GM21737 (cell line): Measurements from ENCODE around the gene CPNE7.
A peak's percentile ranks its signal among the peaks of the same experiment; 100 is the strongest.

Source experiments
- ATAC-seq: cut with Tn5 transposase; IDR thresholded peaks from one replicate; pipeline ENCODE4 v1.9.1; 2021; ENCODE audit warnings: mild to moderate bottlenecking, moderate library complexity; ENCODE audit not compliant: unreplicated experiment

Gene CPNE7

DNA sequence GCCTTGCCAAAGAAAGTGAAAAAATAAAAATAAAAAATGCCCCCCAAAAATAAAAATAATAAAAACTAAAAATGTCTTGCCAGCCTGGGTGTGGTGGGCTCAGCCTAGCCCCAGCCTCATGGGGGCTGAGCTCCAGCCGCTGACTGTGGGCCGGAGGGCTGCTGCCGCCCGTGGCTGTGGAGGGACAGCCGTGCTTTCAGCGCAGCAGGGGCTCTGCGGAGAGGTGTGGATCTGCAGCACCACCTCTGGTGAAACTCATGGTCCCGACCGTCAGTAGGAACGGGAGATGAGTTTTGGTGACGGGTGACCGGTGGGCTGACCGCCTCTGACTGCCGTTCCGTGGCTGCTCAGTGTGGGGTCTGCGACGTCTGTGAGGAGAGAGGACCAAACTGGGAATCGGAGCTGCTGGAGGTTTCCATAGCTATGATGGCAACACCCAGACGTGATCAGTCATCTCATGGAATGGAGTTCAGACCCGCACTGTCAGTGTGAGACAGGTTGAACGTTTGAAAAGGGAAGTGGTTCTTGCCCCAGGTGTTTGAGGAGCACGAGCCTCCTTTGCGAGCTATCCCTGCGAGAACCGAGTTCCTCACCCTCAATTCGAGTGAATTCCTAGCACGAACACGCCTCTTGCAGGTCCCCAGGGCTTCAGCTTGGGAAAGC, 27.1 kb upstream of the CPNE7 start:
- no peak for ATAC-seq

DNA sequence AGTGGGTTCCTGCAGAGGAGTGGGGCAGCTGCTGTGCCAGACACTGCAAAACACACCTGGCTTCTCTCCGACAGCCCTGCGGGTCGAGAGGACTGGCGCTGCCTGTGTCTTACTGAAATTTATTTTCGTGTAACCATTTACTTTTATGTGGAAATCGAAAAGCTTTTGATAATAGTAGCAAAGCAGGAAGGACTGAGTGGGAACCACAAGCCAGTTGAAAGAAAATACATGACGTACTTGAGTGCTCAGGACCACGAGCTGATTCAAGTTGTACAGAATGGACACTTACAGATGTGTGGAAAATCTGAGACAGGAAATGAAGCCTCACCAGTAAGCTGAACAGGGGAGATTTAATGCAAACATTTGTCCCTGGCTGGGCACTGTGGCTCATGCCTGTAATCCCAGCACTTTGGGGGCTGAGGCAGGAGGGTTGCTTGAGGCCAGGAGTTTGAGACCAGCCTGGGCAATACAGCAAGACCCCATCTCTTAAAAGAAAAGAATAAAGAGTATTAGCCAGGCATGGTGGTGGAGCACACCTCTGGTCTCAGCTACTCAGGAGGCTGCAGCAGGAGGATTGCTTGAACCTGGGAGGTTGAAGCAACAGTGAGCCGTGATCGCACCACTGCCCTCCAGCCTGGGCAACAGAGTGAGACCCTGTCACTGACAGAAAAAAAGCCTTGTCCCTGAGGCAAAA, 26.4 kb upstream of the CPNE7 start:
- no peak for ATAC-seq

DNA sequence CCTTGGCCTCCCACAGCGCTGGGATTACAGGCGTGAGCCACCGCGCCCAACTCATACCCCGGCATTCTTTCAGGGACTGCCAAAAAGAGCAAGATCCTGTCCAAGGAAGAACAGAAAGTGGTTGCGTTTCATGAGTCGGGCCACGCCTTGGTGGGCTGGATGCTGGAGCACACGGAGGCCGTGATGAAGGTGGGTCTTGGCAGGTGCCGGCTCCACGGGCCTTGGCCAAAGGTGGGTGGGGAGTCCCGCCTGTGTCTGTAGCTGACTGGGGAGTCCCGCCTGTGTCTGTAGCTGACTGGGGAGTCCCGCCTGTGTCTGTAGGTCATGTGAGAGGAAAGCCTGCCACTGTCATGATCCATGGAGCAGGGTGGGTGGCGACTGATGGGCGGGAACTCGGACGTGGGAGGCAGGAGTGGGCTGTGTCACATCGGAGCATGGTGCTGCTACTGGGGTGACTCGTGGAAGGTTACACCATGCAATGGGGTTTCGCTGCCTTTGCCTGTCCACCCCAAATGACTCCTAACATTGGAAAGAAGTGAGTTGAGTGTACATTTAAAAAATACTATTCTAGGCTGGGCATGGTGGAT, 25.0 kb upstream of the CPNE7 start:
- ATAC-seq, result no peak

GRCh38 chr16:89552329-89552728, 23.2 kb upstream of the CPNE7 start:
- no peak for ATAC-seq

GRCh38 chr16:89552913-89553312, 22.6 kb upstream of the CPNE7 start:
- no peak for ATAC-seq

- ATAC-seq, result no peak
Observed at GRCh38 chr16:89553733-89554132, 21.8 kb upstream of the CPNE7 start.

DNA sequence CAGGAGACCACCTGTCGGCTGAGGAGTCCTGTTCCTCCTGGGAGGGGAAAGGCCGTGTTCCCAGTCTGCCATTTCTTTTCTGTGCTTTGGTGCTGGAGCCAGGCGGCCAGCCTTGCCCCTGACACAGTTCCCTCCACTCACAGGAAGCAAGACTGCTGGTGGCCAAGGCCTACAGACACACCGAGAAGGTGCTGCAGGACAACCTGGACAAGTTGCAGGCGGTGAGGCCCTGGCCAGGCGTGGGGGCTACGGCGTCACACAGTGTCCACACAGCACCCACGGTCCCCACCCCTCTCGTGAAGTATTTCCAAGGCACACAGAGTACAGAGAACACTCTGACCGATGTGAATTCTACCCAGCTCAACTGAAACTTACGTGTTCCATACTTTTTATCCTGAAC, 21.2 kb upstream of the CPNE7 start:
- no peak for ATAC-seq

DNA sequence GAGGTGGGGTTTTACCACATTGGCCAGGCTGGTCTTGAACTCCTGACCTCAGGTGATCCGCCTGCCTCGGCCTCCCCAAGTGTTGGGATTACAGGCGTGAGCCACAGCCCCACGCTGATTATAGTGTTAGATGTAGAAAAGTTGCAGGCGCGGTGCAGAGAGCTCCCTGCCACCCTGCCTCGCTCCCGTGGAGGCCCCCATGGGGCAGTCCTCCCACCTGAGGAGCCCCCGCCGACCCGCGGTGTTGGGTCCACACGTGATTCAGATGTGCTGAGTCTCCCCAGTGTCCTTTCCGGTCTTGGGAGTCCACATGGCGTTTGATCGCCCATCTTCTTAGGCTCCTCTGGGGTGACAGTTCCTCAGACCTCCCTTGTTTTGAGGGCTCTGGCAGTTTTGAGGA, 20.3 kb upstream of the CPNE7 start:
- no peak for ATAC-seq

DNA sequence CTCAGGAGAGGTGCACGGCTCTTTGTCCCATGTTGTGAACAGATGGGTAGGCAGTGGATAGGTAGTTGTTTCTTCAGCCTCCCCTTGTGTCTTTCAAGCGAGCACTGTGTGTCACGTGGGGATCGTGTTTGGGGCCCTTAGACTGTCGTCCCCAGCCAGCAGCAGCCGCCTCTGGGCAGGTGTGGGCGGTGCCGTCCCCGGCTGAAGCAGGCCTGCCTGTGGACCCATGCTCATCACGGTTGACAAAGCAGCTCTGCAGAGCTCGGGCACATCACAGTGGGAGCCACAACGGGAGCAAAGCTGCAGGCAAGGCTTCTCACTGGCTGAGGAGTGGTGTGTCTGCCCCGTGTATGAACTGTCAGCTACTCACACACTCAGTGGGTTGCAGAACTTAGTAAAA, 19.8 kb upstream of the CPNE7 start:
- ATAC-seq, result no peak

GRCh38 chr16:89556750-89557689, 18.5 kb upstream of the CPNE7 start:
- ATAC-seq, result no peak

DNA sequence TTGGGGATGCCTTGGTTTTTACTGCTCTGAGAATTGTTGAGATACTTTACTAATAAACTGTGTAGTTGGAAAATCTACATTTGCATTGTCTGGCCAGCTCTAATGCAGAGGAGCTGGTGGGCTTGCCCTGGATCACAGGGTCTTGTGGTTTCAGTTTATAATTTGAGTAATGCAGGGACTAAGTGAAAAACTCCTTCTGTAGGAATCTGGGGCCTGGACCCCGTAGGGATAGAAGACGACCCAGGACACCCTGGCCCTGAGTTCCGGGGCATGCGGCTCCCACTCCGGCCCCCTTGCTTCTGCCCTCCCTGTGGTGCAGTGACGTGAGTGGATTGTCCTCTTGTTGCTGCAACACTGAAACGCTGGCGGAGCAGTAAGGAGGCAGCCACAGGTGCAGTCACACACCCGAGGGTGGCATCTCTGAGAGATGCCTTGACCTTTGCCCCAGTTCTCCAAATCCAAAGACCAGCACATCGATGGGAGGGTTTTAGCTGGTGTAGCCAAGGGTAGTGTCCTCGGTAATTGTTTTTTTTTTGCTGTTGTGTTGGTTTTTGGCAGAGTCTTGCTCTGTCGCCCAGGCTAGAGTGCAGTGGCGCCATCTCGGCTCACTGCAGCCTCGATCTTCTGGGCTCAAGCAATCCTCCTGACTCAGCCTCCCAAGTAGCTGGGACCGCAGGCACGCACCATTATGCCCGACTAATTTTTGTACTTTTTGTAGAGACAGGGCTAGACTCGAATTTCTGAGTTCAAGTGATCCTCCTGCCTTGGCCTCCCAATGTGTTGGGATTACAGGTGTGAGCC, 17.7 kb upstream of the CPNE7 start:
- no peak for ATAC-seq

- peak; percentile 83 for ATAC-seq
Observed at GRCh38 chr16:89560378-89561141, 15.0 kb upstream of the CPNE7 start, which contains the start of gene RPL13. TSS of gene RPL13 (plus strand) at chr16:89560682. CDS start at chr16:89560960, 278 bp downstream.

DNA sequence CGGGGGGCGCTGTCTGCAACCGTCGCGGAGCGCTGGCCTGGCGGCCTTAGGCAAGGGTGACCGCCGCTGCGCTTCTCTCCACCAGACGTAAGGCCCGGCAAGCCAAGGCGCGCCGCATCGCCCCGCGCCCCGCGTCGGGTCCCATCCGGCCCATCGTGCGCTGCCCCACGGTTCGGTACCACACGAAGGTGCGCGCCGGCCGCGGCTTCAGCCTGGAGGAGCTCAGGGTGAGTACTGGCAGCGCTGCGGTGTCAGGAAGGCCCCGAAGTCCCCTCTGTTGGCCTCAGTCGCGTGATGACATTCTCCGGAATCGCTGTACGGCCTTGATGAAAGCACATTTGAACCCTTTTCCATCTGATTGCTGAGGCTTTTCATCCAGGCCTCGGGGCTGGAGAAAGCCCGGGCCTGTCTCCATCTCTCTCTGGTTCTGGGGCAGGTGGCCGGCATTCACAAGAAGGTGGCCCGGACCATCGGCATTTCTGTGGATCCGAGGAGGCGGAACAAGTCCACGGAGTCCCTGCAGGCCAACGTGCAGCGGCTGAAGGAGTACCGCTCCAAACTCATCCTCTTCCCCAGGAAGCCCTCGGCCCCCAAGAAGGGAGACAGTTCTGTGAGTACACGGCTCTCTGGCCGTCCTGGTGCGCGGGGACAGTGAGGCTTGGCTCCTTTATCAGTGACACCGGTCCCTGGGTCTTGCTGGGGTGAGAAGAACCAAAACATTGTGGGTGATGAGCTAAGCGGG, 14.2 kb upstream of the CPNE7 start:
- no peak for ATAC-seq

DNA sequence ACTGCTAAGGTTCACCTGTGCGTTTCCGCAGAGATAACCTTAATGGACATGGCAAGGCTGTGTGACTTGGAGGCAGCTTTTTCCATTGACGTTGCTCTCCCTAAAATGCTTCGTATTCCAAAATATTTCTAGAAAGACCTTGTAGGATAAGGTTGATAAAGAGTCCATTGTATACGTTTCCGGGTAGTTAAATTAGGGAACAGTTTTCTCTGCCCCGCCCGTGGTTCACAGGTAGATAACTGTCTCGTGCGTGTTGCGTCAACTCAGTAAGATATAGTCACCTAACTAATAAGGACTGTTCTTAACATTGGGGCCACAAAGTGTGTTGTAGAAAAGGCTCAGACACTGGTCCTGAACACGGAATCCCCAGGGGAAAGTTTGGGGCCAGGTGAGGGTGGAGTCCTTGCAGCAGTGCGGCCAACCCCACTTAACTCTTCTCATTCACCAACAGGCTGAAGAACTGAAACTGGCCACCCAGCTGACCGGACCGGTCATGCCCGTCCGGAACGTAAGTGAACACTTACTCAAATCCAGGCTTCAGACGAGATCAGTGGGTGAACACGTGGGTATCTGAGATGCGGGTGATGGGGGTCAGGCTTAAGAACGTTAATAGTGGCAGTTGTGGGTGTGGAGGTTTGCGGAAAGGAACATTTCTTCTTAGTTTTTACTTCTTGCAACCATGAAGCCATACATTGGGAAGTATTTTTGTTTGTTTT, 13.5 kb upstream of the CPNE7 start:
- ATAC-seq, result no peak

DNA sequence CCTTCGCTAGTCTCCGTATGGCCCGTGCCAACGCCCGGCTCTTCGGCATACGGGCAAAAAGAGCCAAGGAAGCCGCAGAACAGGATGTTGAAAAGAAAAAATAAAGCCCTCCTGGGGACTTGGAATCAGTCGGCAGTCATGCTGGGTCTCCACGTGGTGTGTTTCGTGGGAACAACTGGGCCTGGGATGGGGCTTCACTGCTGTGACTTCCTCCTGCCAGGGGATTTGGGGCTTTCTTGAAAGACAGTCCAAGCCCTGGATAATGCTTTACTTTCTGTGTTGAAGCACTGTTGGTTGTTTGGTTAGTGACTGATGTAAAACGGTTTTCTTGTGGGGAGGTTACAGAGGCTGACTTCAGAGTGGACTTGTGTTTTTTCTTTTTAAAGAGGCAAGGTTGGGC, 12.6 kb upstream of the CPNE7 start:
- ATAC-seq, result no peak

- no peak for ATAC-seq
Observed at GRCh38 chr16:89563639-89564392, 11.7 kb upstream of the CPNE7 start.

DNA sequence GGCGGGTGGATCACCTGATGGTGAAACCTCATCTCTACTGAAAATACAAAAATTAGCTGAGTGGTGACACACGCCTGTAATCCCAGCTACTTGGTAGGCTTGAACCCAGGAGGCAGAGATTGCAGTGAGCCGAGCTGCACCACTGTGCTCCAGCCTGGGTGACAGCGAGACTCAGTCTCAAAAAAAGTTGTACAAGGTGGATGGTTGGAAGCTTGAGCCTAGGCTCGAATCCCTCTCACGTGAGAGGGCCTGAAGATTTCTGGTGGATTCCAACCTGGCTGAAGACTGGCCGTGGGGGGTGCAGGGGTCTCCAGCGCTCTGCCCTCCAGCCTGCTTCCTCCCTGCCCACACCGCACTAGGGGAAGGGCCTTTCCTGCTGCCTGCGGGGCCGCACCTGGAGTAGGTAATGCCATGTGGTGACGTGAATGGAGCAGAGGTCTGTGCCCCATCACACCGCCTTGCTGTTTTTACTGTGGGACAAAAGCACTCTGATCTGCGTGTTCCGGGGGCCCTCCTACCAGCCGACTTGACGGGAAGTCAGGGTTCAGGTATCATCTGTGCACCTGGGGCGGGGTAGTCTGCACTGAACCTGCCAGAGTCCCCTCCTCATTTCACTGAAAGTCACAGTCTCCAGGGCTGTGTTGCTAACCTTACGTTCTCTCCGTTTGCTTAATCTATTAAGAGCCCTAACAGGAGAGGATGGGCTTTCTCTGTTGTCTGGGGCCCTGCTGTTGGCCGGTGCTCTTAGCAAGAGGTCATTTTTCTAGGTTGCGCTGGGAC, 10.9 kb upstream of the CPNE7 start:
- no peak for ATAC-seq
